Sciatic nerve (tissue), 2 donors: ENCODE measurements around the gene UST. TPM values are rescaled to one million over a fixed set of nuclear protein-coding genes. Genes with fewer than 3 reads are reported as not detected.

Experiments
- ATAC-seq: fragments of 200-7000 bp; cut with Tn5 transposase; one replicate; pipeline ENCODE4 v1.9.1; 2020; ENCODE audit warnings: mild to moderate bottlenecking, moderate library complexity
- DNase-seq: peaks from one replicate; pipeline ENCODE4 v3.0.0-alpha.2; 2020; ENCODE audit warnings: low spot score
- intact Hi-C: fragments of 100-400 bp; cut with DNase I; formaldehyde crosslinking; loops from one replicate; pipeline ENCODE4 v1.14.2; 2022
- total RNA-seq: library from RNA; stranded (reverse); fragmentation: NEBNext Ultra II Directional; extraction: Animal tissue kit (Norgen Biotek cat#: 25700); gene quantifications from one replicate; pipeline ENCODE4 v1.2.1, GENCODE V29; 2021
- donor health status: DM: no; HTN: no; CAD: no.
- donor health status: DM: no; HTN: no; CAD: no.

The UST gene
- total RNA-seq, 1 donor from 2014 or later = 33.1 TPM

- no peak for DNase-seq
- intact Hi-C loops = no loop called here
- ATAC-seq = no peak
Observed at GRCh38 chr6:148789948-148790347, 43.1 kb downstream of the UST start.

DNA sequence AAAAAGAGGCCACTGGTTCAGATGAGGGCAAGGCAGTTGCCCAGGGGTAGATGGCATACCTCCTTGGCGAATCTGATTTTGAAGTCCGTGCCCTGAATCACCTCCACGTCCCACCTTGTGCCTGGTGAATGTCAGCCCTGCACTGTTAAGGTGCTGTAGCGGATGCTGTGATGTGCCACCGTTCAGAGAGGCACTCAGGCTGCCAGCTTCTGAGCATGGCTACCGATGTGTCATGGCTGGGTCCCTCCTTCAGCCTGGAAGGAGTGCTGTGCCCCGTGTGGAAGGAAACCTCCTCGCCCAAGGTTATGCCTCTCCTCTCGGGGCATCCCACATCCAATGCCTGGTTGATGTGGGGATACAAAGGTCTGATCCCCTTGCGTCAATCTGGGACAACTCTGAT lies 43.6 kb downstream of the UST start:
- ATAC-seq (no peak), DNase-seq (no peak)
- intact Hi-C loops = no loop called here

GRCh38 chr6:148790817-148791216 lies 44.0 kb downstream of the UST start:
- intact Hi-C loops = no loop called here
- DNase-seq (no peak), ATAC-seq (no peak)

- intact Hi-C loops = no loop called here
- no peak for DNase-seq
- peak; percentile 55 for ATAC-seq
Observed at GRCh38 chr6:148791372-148791771, 44.5 kb downstream of the UST start.

- DNase-seq = no peak
- no peak for ATAC-seq
- intact Hi-C loops = no loop called here
Observed at GRCh38 chr6:148793721-148794120, 46.9 kb downstream of the UST start.

- intact Hi-C loops = no loop called here
- DNase-seq = no peak
- no peak for ATAC-seq
Observed at GRCh38 chr6:148794797-148795196, 48.0 kb downstream of the UST start.

- intact Hi-C loops = no loop called here
- DNase-seq (no peak), ATAC-seq (no peak)
Observed at GRCh38 chr6:148795563-148795962, 48.7 kb downstream of the UST start.

GRCh38 chr6:148799647-148800046 lies 52.8 kb downstream of the UST start:
- intact Hi-C loops = no loop called here
- DNase-seq (no peak), ATAC-seq (no peak)

DNA sequence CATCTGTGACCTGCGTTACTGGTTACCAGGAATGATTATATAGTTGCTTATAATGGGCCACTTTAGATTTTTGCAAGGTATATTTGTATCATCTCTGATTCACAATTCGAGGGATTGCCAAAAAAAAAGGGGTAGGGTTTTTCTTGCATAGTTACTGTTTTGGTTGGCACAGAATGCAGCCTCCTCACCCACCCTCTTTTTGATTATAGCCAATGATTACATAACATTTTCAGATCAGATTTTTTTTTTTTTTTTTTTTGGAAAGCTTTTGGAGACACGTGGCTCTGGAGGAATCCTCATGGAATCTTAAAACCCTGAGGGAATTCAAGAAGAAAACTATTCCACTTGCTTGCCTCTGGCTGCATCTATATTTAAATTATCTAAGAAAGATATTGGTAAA lies 53.7 kb downstream of the UST start:
- intact Hi-C loops = no loop called here
- ATAC-seq = peak; percentile 74

GRCh38 chr6:148803979-148804378 lies 57.1 kb downstream of the UST start:
- intact Hi-C loops = no loop called here
- ATAC-seq (no peak), DNase-seq (no peak)

More for the DNA sequence above, 53.7 kb downstream of the UST start:
- no peak for DNase-seq

GRCh38 chr6:148805777-148806176 lies 58.9 kb downstream of the UST start:
- intact Hi-C loops = no loop called here
- no peak for DNase-seq
- no peak for ATAC-seq

GRCh38 chr6:148807784-148808183 lies 61.0 kb downstream of the UST start:
- intact Hi-C loops = no loop called here
- no peak for ATAC-seq
- no peak for DNase-seq

DNA sequence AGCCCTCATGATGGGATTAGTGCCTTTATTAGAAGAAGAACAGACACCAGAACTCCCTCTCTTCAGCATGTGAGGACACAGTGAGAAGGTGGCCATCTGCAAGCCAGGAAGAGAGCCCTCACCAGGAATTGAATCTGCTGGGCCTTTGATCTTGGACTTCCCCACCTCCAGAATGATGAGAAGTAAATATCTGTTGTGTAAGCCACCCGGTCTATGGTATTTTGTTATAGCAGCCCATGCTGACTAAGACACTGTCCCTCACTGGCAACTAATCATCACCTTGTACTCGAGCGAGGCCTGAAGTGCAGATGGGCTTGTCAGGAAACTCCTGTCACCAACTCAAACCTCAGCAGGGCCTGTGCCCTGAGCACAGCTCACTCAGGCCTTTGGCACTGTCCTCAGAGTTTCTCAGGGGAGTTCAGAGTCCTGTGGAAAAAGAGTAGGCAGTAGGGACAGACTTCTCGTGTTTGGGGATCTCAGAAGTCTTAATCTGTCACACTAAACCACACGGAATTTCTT lies 62.0 kb downstream of the UST start:
- intact Hi-C loops = no loop called here
- DNase-seq = no peak
- ATAC-seq = no peak

DNA sequence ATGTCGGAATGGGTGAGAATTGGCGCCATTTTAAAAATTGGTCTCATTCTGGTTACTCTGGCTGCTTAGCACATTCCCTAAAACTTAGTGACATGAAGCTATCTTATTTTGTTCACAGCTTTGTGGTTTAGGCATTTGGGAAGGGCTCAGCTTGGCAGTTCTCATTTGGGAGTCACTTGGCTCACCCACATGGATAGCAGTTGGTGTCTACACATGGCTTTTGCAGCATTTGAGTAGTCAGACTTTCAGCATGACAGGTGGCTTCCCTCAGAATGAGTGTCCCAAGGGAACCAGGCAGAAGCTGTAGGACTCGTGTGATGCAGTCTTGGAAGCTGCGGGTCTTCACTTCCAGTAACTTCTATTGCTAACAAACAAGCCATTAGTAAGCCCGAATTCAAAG lies 64.6 kb downstream of the UST start:
- intact Hi-C loops = no loop called here
- DNase-seq (no peak), ATAC-seq (no peak)

- intact Hi-C loops = no loop called here
- ATAC-seq (peak; percentile 90), DNase-seq (no peak)
Observed at GRCh38 chr6:148814082-148814790, 67.4 kb downstream of the UST start.

GRCh38 chr6:148814869-148815268 lies 68.0 kb downstream of the UST start:
- DNase-seq (no peak), ATAC-seq (no peak)
- intact Hi-C loops = no loop called here

- intact Hi-C loops = no loop called here
- ATAC-seq = no peak
- DNase-seq = no peak
Observed at GRCh38 chr6:148816117-148816516, 69.3 kb downstream of the UST start.

DNA sequence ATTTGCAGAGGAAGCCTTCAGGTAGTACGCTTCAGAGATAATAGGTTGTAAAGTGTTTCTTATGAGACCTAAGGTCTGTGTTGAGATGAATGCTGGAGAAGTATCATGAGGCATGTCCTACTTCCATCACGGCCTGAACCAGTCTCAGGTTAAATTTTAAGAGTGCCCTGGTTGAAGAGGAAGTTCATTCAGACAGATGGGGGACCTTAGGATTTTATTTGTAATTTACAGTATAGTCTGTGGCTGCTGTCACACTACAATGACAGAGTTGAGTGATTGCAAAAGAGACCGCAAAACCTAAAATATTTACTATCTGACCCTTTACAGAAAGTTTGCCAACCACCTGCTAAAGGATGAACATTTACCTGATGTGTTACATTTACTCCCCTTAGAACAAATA lies 70.9 kb downstream of the UST start:
- DNase-seq (no peak), ATAC-seq (no peak)
- intact Hi-C loops = no loop called here

DNA sequence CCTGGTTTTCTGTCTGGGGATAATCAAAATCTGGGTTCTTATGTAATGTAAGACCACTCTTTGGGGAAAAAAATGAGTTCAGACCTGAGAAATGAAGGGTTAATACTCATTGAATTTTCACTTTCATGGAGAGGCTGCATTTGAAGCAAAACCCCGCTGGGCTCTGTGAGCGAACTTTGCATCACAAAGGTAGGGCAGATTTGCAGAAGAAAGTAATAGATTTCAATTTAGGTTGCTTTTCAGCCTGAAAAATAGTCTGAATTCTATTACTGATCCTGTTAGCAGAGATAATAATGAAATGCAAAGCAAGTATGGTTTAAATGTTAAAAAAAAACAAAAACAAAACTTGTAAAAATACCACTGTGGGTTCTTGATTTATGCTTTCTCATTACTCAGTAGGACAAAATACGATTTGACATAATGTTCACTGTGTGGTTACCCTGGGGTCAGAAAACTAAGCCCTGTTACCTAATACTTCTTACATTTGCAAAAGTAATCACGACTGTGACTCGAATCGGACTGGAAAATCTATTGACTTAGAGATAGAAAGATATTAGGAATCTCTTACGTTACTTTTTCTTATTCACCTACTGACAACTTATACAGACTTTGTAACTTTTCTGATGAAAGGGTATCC lies 72.2 kb downstream of the UST start:
- ATAC-seq = peak; percentile 62
- intact Hi-C loops = no loop called here
- DNase-seq = no peak

- DNase-seq (no peak), ATAC-seq (no peak)
- intact Hi-C loops = no loop called here
Observed at GRCh38 chr6:148819852-148820251, 73.0 kb downstream of the UST start.

DNA sequence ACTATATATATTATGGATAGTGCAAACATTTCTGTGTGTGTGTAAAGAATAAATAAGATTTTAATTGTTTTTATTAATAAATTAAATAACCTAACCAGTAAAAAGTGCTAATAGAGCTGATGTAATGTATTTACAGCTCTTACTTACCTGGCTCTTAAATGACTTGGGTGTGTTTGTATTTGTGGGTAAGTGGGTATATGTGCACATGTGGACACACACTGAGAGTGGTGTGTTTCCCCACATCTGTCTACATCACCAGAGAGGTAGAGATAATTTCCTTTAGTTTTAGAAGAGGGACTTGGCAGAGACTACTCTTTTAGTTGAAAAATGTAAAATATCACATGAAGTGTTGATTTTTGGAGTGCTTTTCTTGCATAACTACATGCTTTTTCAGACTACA lies 76.0 kb downstream of the UST start:
- intact Hi-C loops = no loop called here
- no peak for DNase-seq
- no peak for ATAC-seq
